GM23338 (cell line): ENCODE results near the gene PTPN21. TPM values are rescaled to one million over a fixed set of nuclear protein-coding genes. Genes with fewer than 3 reads are reported as not detected.

Experiments used
- ATAC-seq: fragments of 200-7000 bp; cut with Tn5 transposase; 3 replicates; pipeline ENCODE4 v1.9.1; 2020
- DNase-seq: peaks from one replicate; pipeline ENCODE4 v3.0.0-alpha.2; 2015; ENCODE audit warnings: low spot score
- H2AFZ ChIP-seq: fragments of 200-600 bp; sonication (generic); 2 replicates; pipeline ENCODE4 v1.8.0; 2016; ENCODE audit warnings: antibody characterized with exemption, mild to moderate bottlenecking, moderate library complexity
- H3F3A ChIP-seq: fragments of 200-600 bp; sonication (generic); replicated peaks from 2 replicates; pipeline ENCODE4 v1.8.0; 2017; ENCODE audit warnings: antibody characterized with exemption, mixed run types, low read depth
- H3K27ac ChIP-seq: fragments of 200-600 bp; sonication (generic); 2 replicates; pipeline ENCODE4 v1.6.1; 2016; ENCODE audit warnings: low read depth
- H3K27me3 ChIP-seq: fragments of 200-600 bp; sonication (generic); 2 replicates; pipeline ENCODE4 v1.8.0; 2016; ENCODE audit warnings: mild to moderate bottlenecking, mixed run types, moderate library complexity; ENCODE audit not compliant: insufficient read depth
- H3K36me3 ChIP-seq: fragments of 200-600 bp; sonication (generic); 2 replicates; pipeline ENCODE4 v1.8.0; 2016; ENCODE audit warnings: mild to moderate bottlenecking; ENCODE audit not compliant: insufficient read depth
- H3K4me1 ChIP-seq: fragments of 200-600 bp; sonication (generic); 2 replicates; pipeline ENCODE4 v1.8.0; 2016; ENCODE audit warnings: mild to moderate bottlenecking, moderate library complexity; ENCODE audit not compliant: insufficient read depth
- H3K4me2 ChIP-seq: fragments of 200-600 bp; sonication (generic); 2 replicates; pipeline ENCODE4 v1.7.1; 2017; ENCODE audit warnings: mixed run types
- H3K4me3 ChIP-seq: fragments of 200-600 bp; sonication (generic); 2 replicates; pipeline ENCODE4 v1.6.1; 2016; ENCODE audit warnings: mixed run types
- H3K79me2 ChIP-seq: fragments of 200-600 bp; sonication (generic); replicated peaks from 2 replicates; pipeline ENCODE4 v1.8.0; 2017; ENCODE audit warnings: mild to moderate bottlenecking; ENCODE audit not compliant: insufficient read depth
- H3K9me2 ChIP-seq: fragments of 200-600 bp; sonication (generic); 2 replicates; pipeline ENCODE4 v1.8.0; 2017; ENCODE audit not compliant: insufficient read depth
- H4K20me1 ChIP-seq: fragments of 200-600 bp; sonication (generic); replicated peaks from 2 replicates; pipeline ENCODE4 v1.8.0; 2017; ENCODE audit warnings: mild to moderate bottlenecking; ENCODE audit not compliant: insufficient read depth
- H3K27ac Mint-ChIP-seq: 2 replicates; pipeline ENCODE4 v1.8.0; 2020; ENCODE audit warnings: inconsistent platforms, mild to moderate bottlenecking, moderate library complexity, mixed read lengths
- H3K27me3 Mint-ChIP-seq: 3 replicates; pipeline ENCODE4 v1.8.0; 2022; ENCODE audit warnings: low read depth, mild to moderate bottlenecking, moderate library complexity, mixed read lengths, inconsistent platforms; ENCODE audit not compliant: insufficient read depth, poor library complexity
- H3K36me3 Mint-ChIP-seq: 3 replicates; pipeline ENCODE4 v1.8.0; 2021; ENCODE audit warnings: low read depth, mild to moderate bottlenecking, inconsistent platforms, moderate library complexity, mixed read lengths
- H3K4me1 Mint-ChIP-seq: 3 replicates; pipeline ENCODE4 v1.8.0; 2020; ENCODE audit warnings: mild to moderate bottlenecking, inconsistent platforms, mixed read lengths
- H3K4me3 Mint-ChIP-seq: 3 replicates; pipeline ENCODE4 v1.8.0; 2021; ENCODE audit warnings: moderate library complexity, mild to moderate bottlenecking, inconsistent platforms, mixed read lengths
- H3K9me3 Mint-ChIP-seq: 3 replicates; pipeline ENCODE4 v1.8.0; 2020; ENCODE audit warnings: moderate library complexity, mild to moderate bottlenecking, inconsistent platforms, mixed read lengths
- EZH2 ChIP-seq: fragments of 200-600 bp; sonication (generic); IDR thresholded peaks from one replicate; pipeline ENCODE4 v1.8.0; 2017; ENCODE audit warnings: antibody characterized with exemption, mild to moderate bottlenecking, low read depth; ENCODE audit not compliant: unreplicated experiment
- EZH2phosphoT487 ChIP-seq: fragments of 200-600 bp; sonication (generic); IDR thresholded peaks from one replicate; pipeline ENCODE4 v1.8.1; 2018; ENCODE audit warnings: antibody characterized with exemption; ENCODE audit not compliant: unreplicated experiment
- JUNB ChIP-seq: IDR thresholded peaks from one replicate; pipeline ENCODE4 v1.6.1; 2016; ENCODE audit warnings: antibody characterized with exemption; ENCODE audit not compliant: unreplicated experiment
- NANOG ChIP-seq: IDR thresholded peaks from 2 replicates; pipeline ENCODE4 v1.6.1; 2016; ENCODE audit warnings: antibody characterized with exemption, borderline replicate concordance
- POLR2AphosphoS5 ChIP-seq: IDR thresholded peaks from 2 replicates; pipeline ENCODE4 v1.6.1; 2016; ENCODE audit warnings: antibody characterized with exemption, low read depth
- ZNF331 ChIP-seq: fragments of 250-450 bp; sonication (Bioruptor Pico); IDR thresholded peaks from 2 replicates; pipeline ENCODE4 v1.5.0; 2020; ENCODE audit warnings: low read depth, mild to moderate bottlenecking, moderate library complexity
- polyA plus RNA-seq: library from polyadenylated mRNA; unstranded; fragments of >200 nt; fragmentation: Nextera tagmentation; extraction: Ambion mirVana; gene quantifications from 2 replicates; pipeline ENCODE4 v1.2.1, GENCODE V29; 2016
- total RNA-seq: library from RNA; depleted of rRNA; stranded (reverse); fragments of >200 nt; shearing (Covaris generic); gene quantifications from 2 replicates; pipeline ENCODE4 v1.2.3, GENCODE V29; 2014
- TF ChIP-seq, protein P1 (sequence below), 2 experiments: fragments of 200-600 bp in 1 of 2; sonication (generic) in 1 of 2; conservative IDR thresholded peaks; 2 replicates each; pipeline versions ENCODE4 v1.5.1 to v1.6.1; 2016 to 2017; ENCODE audit warnings: antibody characterized with exemption in 2 of 2, low read depth in 2 of 2, mild to moderate bottlenecking in 2 of 2, moderate library complexity in 1 of 2

The PTPN21 gene
- total and polyA plus RNA-seq, 2 experiments from 2014 or later = 2.7 to 5.6 TPM

- no peaks in the 10 kb centered on the region for H3K79me2 ChIP-seq
Observed at GRCh38 chr14:88424573-88424972, 130.2 kb downstream of the PTPN21 start.

GRCh38 chr14:88422919-88423650 lies 131.7 kb downstream of the PTPN21 start:
- Histone ChIP-seq H2AFZ (no peak overlapping the region), H3K27me3 (no peaks in the 10 kb centered on the region), H3K4me3 (no peak overlapping the region), H3F3A (no peaks in the 10 kb centered on the region), H3K79me2 (no peaks in the 10 kb centered on the region), H3K4me1 (no peaks in the 10 kb centered on the region), H3K27ac (no peak overlapping the region), H4K20me1 (no peaks in the 10 kb centered on the region), H3K36me3 (no peaks in the 10 kb centered on the region; the same call in 1 of the 2 replicates), H3K4me2 (no peak overlapping the region), H3K9me2 (no peaks in the 10 kb centered on the region)
- H3K27me3 Mint-ChIP-seq = peaks cover 2% of the 10 kb centered on the region
- H3K27ac Mint-ChIP-seq = no peak overlapping the region
- no peaks in the 10 kb centered on the region for H3K9me3 Mint-ChIP-seq
- H3K36me3 Mint-ChIP-seq = peaks cover 4% of the 10 kb centered on the region; the same call in 2 of the 3 replicates
- DNase-seq (no peak), ATAC-seq (no peak)
- TF ChIP-seq POLR2AphosphoS5 (no peak), NANOG (no peak)
- TF ChIP-seq, protein P1, sequence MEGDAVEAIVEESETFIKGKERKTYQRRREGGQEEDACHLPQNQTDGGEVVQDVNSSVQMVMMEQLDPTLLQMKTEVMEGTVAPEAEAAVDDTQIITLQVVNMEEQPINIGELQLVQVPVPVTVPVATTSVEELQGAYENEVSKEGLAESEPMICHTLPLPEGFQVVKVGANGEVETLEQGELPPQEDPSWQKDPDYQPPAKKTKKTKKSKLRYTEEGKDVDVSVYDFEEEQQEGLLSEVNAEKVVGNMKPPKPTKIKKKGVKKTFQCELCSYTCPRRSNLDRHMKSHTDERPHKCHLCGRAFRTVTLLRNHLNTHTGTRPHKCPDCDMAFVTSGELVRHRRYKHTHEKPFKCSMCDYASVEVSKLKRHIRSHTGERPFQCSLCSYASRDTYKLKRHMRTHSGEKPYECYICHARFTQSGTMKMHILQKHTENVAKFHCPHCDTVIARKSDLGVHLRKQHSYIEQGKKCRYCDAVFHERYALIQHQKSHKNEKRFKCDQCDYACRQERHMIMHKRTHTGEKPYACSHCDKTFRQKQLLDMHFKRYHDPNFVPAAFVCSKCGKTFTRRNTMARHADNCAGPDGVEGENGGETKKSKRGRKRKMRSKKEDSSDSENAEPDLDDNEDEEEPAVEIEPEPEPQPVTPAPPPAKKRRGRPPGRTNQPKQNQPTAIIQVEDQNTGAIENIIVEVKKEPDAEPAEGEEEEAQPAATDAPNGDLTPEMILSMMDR (conservative IDR thresholded peaks at IDR 0.05; ENCODE audit: low read depth in 2 of 2) = no peak
- H3K4me1 Mint-ChIP-seq = peaks cover 5% of the 10 kb centered on the region; the same call in 2 of the 3 replicates
- H3K4me3 Mint-ChIP-seq = no peak overlapping the region

More at GRCh38 chr14:88424573-88424972, 130.2 kb downstream of the PTPN21 start:
- H3F3A ChIP-seq = no peaks in the 10 kb centered on the region
- Mint-ChIP-seq H3K36me3 (no peaks in the 10 kb centered on the region), H3K4me1 (peaks cover 5% of the 10 kb centered on the region; the same call in 2 of the 3 replicates), H3K27ac (no peak overlapping the region), H3K4me3 (no peak overlapping the region), H3K9me3 (no peaks in the 10 kb centered on the region), H3K27me3 (peaks cover 2% of the 10 kb centered on the region)
- no peaks in the 10 kb centered on the region for H3K4me1 ChIP-seq
- no peak overlapping the region for H3K4me3 ChIP-seq
- ATAC-seq (no peak), DNase-seq (no peak)
- TF ChIP-seq JUNB = no peak
- H3K36me3 ChIP-seq = no peaks in the 10 kb centered on the region
- H3K9me2 ChIP-seq = no peaks in the 10 kb centered on the region
- no peaks in the 10 kb centered on the region for H4K20me1 ChIP-seq
- H2AFZ ChIP-seq = no peak overlapping the region
- no peak overlapping the region for H3K4me2 ChIP-seq
- no peaks in the 10 kb centered on the region for H3K27me3 ChIP-seq
- H3K27ac ChIP-seq = no peak overlapping the region

GRCh38 chr14:88422047-88422446 lies 132.8 kb downstream of the PTPN21 start:
- H2AFZ ChIP-seq = no peak overlapping the region
- H3K79me2 ChIP-seq = no peaks in the 10 kb centered on the region
- H3F3A ChIP-seq = no peaks in the 10 kb centered on the region
- H3K4me1 ChIP-seq = no peaks in the 10 kb centered on the region
- DNase-seq (no peak), ATAC-seq (no peak)
- H3K4me2 ChIP-seq = no peak overlapping the region
- H3K27me3 ChIP-seq = no peaks in the 10 kb centered on the region
- no peaks in the 10 kb centered on the region for H3K9me2 ChIP-seq
- Mint-ChIP-seq H3K27ac (no peak overlapping the region), H3K4me3 (no peak overlapping the region), H3K9me3 (peaks cover 5% of the 10 kb centered on the region; the same call in 1 of the 3 replicates), H3K4me1 (peaks cover 5% of the 10 kb centered on the region; the same call in 2 of the 3 replicates), H3K36me3 (peaks cover 14% of the 10 kb centered on the region), H3K27me3 (peaks cover 2% of the 10 kb centered on the region)
- no peak overlapping the region for H3K4me3 ChIP-seq
- no peaks in the 10 kb centered on the region for H4K20me1 ChIP-seq
- H3K36me3 ChIP-seq = no peaks in the 10 kb centered on the region; the same call in 1 of the 2 replicates
- H3K27ac ChIP-seq = no peak overlapping the region
- TF ChIP-seq EZH2 = no peak
- TF ChIP-seq ZNF331 (CRISPR knock-in tag) = no peak
- TF ChIP-seq JUNB = no peak
- TF ChIP-seq NANOG = no peak
- TF ChIP-seq, protein P1 (conservative IDR thresholded peaks at IDR 0.05; ENCODE audit: low read depth in 2 of 2) = no peak
- TF ChIP-seq EZH2phosphoT487 = no peak
